ENCODE data around the gene KCNK15. TPM values are rescaled to one million over a fixed set of nuclear protein-coding genes. Genes with fewer than 3 reads are reported as not detected.

KCNK15 gene
- total RNA-seq, 1 donor from 2014 or later, result not detected

GRCh38 chr20:44737116-44737515 lies 8.5 kb upstream of the KCNK15 start:
- TF ChIP-seq CTCF (conservative IDR thresholded peaks at IDR 0.05), result no peak
- H3K4me1 Mint-ChIP-seq, result peaks cover 16% of the 10 kb centered on the region
- H3K9me3 Mint-ChIP-seq, result peaks cover 11% of the 10 kb centered on the region
- no peak overlapping the region for H3K27ac Mint-ChIP-seq (ENCODE audit: unreplicated experiment)
- no peak for DNase-seq (ENCODE audit: low read depth, low spot score)
- no peaks in the 10 kb centered on the region for H3K36me3 Mint-ChIP-seq (ENCODE audit: low read depth)
- H3K27me3 Mint-ChIP-seq (ENCODE audit: low read depth), result peaks cover 26% of the 10 kb centered on the region
- H3K4me3 Mint-ChIP-seq, result no peak overlapping the region

- peaks cover 11% of the 10 kb centered on the region for H3K9me3 Mint-ChIP-seq
- DNase-seq (ENCODE audit: low read depth, low spot score), result peak; percentile 32
- no peaks in the 10 kb centered on the region for H3K36me3 Mint-ChIP-seq (ENCODE audit: low read depth)
- no peak for TF ChIP-seq CTCF (conservative IDR thresholded peaks at IDR 0.05)
- H3K4me3 Mint-ChIP-seq, result no peak overlapping the region
- peaks cover 36% of the 10 kb centered on the region for H3K27me3 Mint-ChIP-seq (ENCODE audit: low read depth)
- no peak overlapping the region for H3K27ac Mint-ChIP-seq (ENCODE audit: unreplicated experiment)
- H3K4me1 Mint-ChIP-seq, result peaks cover 11% of the 10 kb centered on the region
Measured at GRCh38 chr20:44738813-44739477, 6.7 kb upstream of the KCNK15 start.

- peaks cover 11% of the 10 kb centered on the region for H3K9me3 Mint-ChIP-seq
- no peak for DNase-seq (ENCODE audit: low read depth, low spot score)
- peaks cover 46% of the 10 kb centered on the region for H3K27me3 Mint-ChIP-seq (ENCODE audit: low read depth)
- H3K4me3 Mint-ChIP-seq, result no peak overlapping the region
- TF ChIP-seq CTCF (conservative IDR thresholded peaks at IDR 0.05), result no peak
- H3K27ac Mint-ChIP-seq (ENCODE audit: unreplicated experiment), result no peak overlapping the region
- H3K36me3 Mint-ChIP-seq (ENCODE audit: low read depth), result no peaks in the 10 kb centered on the region
- H3K4me1 Mint-ChIP-seq, result peaks cover 11% of the 10 kb centered on the region
Measured at GRCh38 chr20:44739942-44740341, 5.7 kb upstream of the KCNK15 start.

GRCh38 chr20:44742304-44743079 lies 3.2 kb upstream of the KCNK15 start:
- Mint-ChIP-seq H3K9me3 (peaks cover 4% of the 10 kb centered on the region), H3K4me3 (no peak overlapping the region), H3K27ac (ENCODE audit: unreplicated experiment) (no peak overlapping the region), H3K36me3 (ENCODE audit: low read depth) (no peaks in the 10 kb centered on the region), H3K4me1 (peaks cover 7% of the 10 kb centered on the region), H3K27me3 (ENCODE audit: low read depth) (peaks cover 69% of the 10 kb centered on the region)
- TF ChIP-seq CTCF (conservative IDR thresholded peaks at IDR 0.05), result no peak
- DNase-seq (ENCODE audit: low read depth, low spot score), result no peak

- H3K4me3 Mint-ChIP-seq, result no peak overlapping the region
- H3K27me3 Mint-ChIP-seq (ENCODE audit: low read depth), result peaks cover 69% of the 10 kb centered on the region
- DNase-seq (ENCODE audit: low read depth, low spot score), result no peak
- peaks cover 8% of the 10 kb centered on the region for H3K4me1 Mint-ChIP-seq
- TF ChIP-seq CTCF (conservative IDR thresholded peaks at IDR 0.05), result no peak
- peaks cover 4% of the 10 kb centered on the region for H3K9me3 Mint-ChIP-seq
- H3K36me3 Mint-ChIP-seq (ENCODE audit: low read depth), result no peaks in the 10 kb centered on the region
- H3K27ac Mint-ChIP-seq (ENCODE audit: unreplicated experiment), result no peak overlapping the region
Measured at GRCh38 chr20:44743080-44743701, 2.5 kb upstream of the KCNK15 start.
